ENCODE measurements around the gene LBP. TPM values are rescaled to one million over a fixed set of nuclear protein-coding genes. Genes with fewer than 3 reads are reported as not detected.

LBP gene
- total RNA-seq, 6 experiments from 2014 or later: 380 to 2,142 (median 1,251) TPM

GRCh38 chr20:38402089-38402488 lies 55.8 kb downstream of the LBP start:
- Histone ChIP-seq H3K4me1 (no peaks in the 10 kb centered on the region), H3K27me3 (no peaks in the 10 kb centered on the region), H3K27ac (no peak overlapping the region), H3K4me3 (no peak overlapping the region), H3K9me3 (no peaks in the 10 kb centered on the region), H3K36me3 (no peaks in the 10 kb centered on the region)
- TF ChIP-seq POLR2A (IDR thresholded peaks at IDR 0.05): no peak
- no peak for TF ChIP-seq CTCF (IDR thresholded peaks at IDR 0.05)
- intact Hi-C loops (cut with DNase I): no loop called here
- ATAC-seq: no peak
- no peak for DNase-seq
- WGBS (ENCODE audit: insufficient coverage, low coverage, low lambda C conversion rate, missing lambda C conversion rate): 92% methylated on average over 4 of the region's 5 CpGs

- TF ChIP-seq CTCF (IDR thresholded peaks at IDR 0.05) (no peak), POLR2A (IDR thresholded peaks at IDR 0.05) (no peak)
- ATAC-seq: no peak
- intact Hi-C loops (cut with DNase I): no loop called here
These were observed 56.5 kb downstream of the LBP start for GRCh38 chr20:38402816-38403215.

GRCh38 chr20:38404016-38404415 lies 57.7 kb downstream of the LBP start:
- no peaks in the 10 kb centered on the region for H3K36me3 ChIP-seq
- H3K4me1 ChIP-seq: no peaks in the 10 kb centered on the region
- intact Hi-C loops (cut with DNase I): no loop called here
- H3K27me3 ChIP-seq: no peaks in the 10 kb centered on the region
- no peak overlapping the region for H3K27ac ChIP-seq
- no peaks in the 10 kb centered on the region for H3K9me3 ChIP-seq
- DNase-seq: no peak
- no peak overlapping the region for H3K4me3 ChIP-seq
- ATAC-seq: no peak
- TF ChIP-seq POLR2A (IDR thresholded peaks at IDR 0.05): no peak
- no peak for TF ChIP-seq CTCF (IDR thresholded peaks at IDR 0.05)

More at GRCh38 chr20:38402816-38403215, 56.5 kb downstream of the LBP start:
- Histone ChIP-seq H3K27ac (no peak overlapping the region), H3K4me3 (no peak overlapping the region), H3K36me3 (no peaks in the 10 kb centered on the region), H3K27me3 (no peaks in the 10 kb centered on the region), H3K9me3 (no peaks in the 10 kb centered on the region), H3K4me1 (no peaks in the 10 kb centered on the region)
- WGBS (ENCODE audit: insufficient coverage, low coverage, low lambda C conversion rate, missing lambda C conversion rate): 81% methylated on average over 6 of the region's 8 CpGs
- DNase-seq: no peak

- no peak overlapping the region for H3K4me3 ChIP-seq
- H3K27ac ChIP-seq: no peak overlapping the region
- DNase-seq (no peak), ATAC-seq (no peak)
- WGBS (ENCODE audit: insufficient coverage, low coverage, low lambda C conversion rate, missing lambda C conversion rate): 50% methylated on average over 1 of the region's 2 CpGs
- H3K36me3 ChIP-seq: no peaks in the 10 kb centered on the region
- no peaks in the 10 kb centered on the region for H3K9me3 ChIP-seq
- TF ChIP-seq CTCF (IDR thresholded peaks at IDR 0.05) (no peak), POLR2A (IDR thresholded peaks at IDR 0.05) (no peak)
- H3K4me1 ChIP-seq: no peaks in the 10 kb centered on the region
- H3K27me3 ChIP-seq: no peaks in the 10 kb centered on the region
- intact Hi-C loops (cut with DNase I): no loop called here
These were observed 58.9 kb downstream of the LBP start for GRCh38 chr20:38405132-38405531.

GRCh38 chr20:38406476-38406875 lies 60.2 kb downstream of the LBP start:
- TF ChIP-seq CTCF (IDR thresholded peaks at IDR 0.05): no peak
- no peak for TF ChIP-seq POLR2A (IDR thresholded peaks at IDR 0.05)
- H3K9me3 ChIP-seq: no peaks in the 10 kb centered on the region
- DNase-seq (no peak), ATAC-seq (no peak)
- H3K27ac ChIP-seq: no peak overlapping the region
- H3K4me3 ChIP-seq: no peak overlapping the region
- no peaks in the 10 kb centered on the region for H3K4me1 ChIP-seq
- intact Hi-C loops (cut with DNase I): no loop called here
- 94% methylated on average over 3 of the region's 5 CpGs for WGBS (ENCODE audit: insufficient coverage, low coverage, low lambda C conversion rate, missing lambda C conversion rate)
- no peaks in the 10 kb centered on the region for H3K36me3 ChIP-seq
- H3K27me3 ChIP-seq: no peaks in the 10 kb centered on the region
